Kasumi-1 (cell line): ENCODE measurements around the gene NEURL1B.

Source experiments
- DNase-seq, 2 experiments: peaks; one replicate each; lab custom pipeline; 2025; lab: John Stamatoyannopoulos, UW

NEURL1B gene

GRCh38 chr5:172730981-172731679, 90.1 kb downstream of the NEURL1B start:
- no peak for DNase-seq

GRCh38 chr5:172731680-172732074, 90.6 kb downstream of the NEURL1B start:
- DNase-seq: no peak

- DNase-seq: no peak
These were observed 91.3 kb downstream of the NEURL1B start for GRCh38 chr5:172732201-172732865.

GRCh38 chr5:172733131-172733973, 92.3 kb downstream of the NEURL1B start:
- DNase-seq: no peak

- DNase-seq: no peak
These were observed 92.9 kb downstream of the NEURL1B start for GRCh38 chr5:172733974-172734346.

- no peak for DNase-seq
These were observed 94.2 kb downstream of the NEURL1B start for GRCh38 chr5:172735141-172735831.

DNA sequence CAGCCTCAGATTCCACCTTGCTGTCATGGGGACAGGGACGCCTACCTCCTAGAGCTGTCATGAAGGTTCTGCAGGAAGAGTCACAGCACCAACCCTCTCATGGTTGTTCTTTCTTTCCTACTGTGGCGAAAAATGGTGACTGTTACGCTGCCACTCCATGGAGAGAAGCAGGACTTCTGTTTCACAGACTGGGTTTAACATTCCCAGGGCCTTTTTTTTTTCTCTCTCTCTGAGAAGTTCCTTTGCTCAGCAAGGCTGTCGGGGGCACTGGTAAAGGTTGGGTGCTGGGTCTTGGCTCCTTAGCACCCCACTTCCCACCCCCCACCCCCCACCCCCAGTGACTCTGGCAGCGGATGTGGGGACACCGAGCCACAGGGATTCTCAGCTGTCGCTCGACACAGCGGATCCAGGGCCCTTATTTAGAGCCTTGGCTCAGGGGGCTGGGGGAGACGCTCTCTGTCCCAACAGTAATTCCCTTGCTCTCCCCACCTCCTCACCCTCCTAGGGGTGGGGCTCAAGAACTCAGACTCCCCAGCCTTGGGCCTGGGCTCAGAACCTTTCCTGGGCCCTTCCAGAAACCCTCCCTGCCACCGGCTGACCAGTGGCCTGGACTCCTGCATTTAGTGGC, 95.6 kb downstream of the NEURL1B start:
- no peak for DNase-seq

DNA sequence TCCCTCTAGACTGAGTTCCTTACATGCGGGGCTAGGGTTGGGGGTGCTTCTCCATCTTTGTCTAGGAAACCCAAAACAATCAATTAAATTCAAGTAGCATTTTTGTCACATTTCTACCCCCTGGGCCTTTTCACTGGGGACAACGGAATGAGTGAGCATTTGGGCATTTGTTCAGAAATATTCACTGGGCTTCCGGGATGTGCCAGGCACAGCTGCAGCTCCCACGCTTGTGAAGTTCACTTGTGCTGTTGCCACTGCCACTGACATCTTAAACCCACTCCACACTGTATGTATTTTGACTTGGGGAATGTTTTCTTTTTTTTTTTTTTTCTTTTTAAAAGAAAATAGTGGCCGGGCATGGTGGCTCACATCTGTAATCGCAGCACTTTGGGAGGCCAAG, 98.3 kb downstream of the NEURL1B start:
- DNase-seq: no peak

DNA sequence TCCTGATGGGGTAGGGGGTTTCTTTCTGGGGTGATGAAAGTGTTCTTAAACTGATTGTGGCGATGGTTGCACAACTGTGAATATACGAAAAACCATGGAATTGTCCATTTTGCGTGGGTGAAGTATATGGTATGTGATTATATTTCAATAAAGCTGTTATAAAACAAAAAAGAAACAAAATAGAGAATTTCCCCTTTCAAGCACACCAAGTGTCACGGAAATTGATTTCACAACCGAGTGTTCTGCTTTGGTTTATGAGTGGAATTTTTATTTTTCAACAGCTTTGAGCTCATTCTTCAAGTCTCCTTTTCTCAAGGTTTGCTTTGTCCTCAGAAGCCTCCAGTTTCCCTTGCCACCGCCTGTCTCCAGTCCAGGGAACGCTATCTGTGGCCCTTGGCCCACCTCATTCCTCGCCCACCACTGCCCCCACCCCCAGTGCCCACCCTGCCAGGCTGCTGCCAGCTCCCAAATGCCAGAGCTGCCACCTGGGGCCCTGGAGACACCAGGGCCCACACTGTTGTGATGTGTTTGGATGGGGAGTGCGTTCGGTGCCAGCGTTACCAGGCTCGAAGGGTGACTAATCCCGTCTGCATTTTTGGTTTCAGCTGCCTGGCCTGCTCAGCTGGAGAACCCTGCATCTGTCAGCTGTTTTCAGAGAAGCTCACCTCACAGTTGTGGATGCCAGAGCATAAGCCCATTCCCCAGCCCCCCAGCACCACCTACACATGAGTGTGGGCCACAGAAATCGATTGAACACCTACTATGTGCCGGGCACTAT, 99.6 kb downstream of the NEURL1B start:
- no peak for DNase-seq
